ENCODE results near the gene C5orf34.
A peak's percentile ranks its signal among the peaks of the same experiment; 100 is the strongest.
"Not testable (repeated sequence)": the region's sequence is repeated elsewhere in the genome, so short reads cannot be mapped to it uniquely, and the experiment has no call there.

The C5orf34 gene

GRCh38 chr5:43561356-43561755 is 46.4 kb upstream of the C5orf34 start:
- H3K9me3 ChIP-seq (replicated peaks; ENCODE audit: insufficient read depth, low read length), result no peaks in the 10 kb centered on the region
- no peak overlapping the region for H3K27ac ChIP-seq (ENCODE audit: low read length)
- H3K79me2 ChIP-seq (ENCODE audit: low read length), result peaks cover under 1% of the 10 kb centered on the region
- no peaks in the 10 kb centered on the region for H3K9me2 ChIP-seq (replicated peaks; ENCODE audit: insufficient read depth, low read length)
- no peak overlapping the region for H2AFZ ChIP-seq (ENCODE audit: low read length)
- H3K36me3 ChIP-seq (replicated peaks; ENCODE audit: insufficient read depth, low read length), result no peaks in the 10 kb centered on the region
- no peak overlapping the region for H3K9ac ChIP-seq (ENCODE audit: low read length)
- no peak overlapping the region for H3K4me2 ChIP-seq (ENCODE audit: low read depth, low read length)
- DNase-seq, result no peak
- H3F3A ChIP-seq (ENCODE audit: insufficient read depth, low read length), result no peaks in the 10 kb centered on the region
- no peaks in the 10 kb centered on the region; the same call in 1 of the 2 replicates for H3K4me1 ChIP-seq (ENCODE audit: low read length)
- TF ChIP-seq CTCF (IDR thresholded peaks at IDR 0.05; ENCODE audit: low read length) (no peak), EZH2 (optimal IDR thresholded peaks at IDR 0.05; ENCODE audit: low read depth, low read length) (no peak), EZH2phosphoT487 (IDR thresholded peaks at IDR 0.05; ENCODE audit: low read length) (no peak)
- no peaks in the 10 kb centered on the region for H3K27me3 ChIP-seq (replicated peaks; ENCODE audit: insufficient read depth, low read length)
- H4K20me1 ChIP-seq (ENCODE audit: insufficient read depth, low read length), result no peaks in the 10 kb centered on the region
- no peak overlapping the region for H3K4me3 ChIP-seq (ENCODE audit: low read length)

GRCh38 chr5:43560128-43560527 is 45.2 kb upstream of the C5orf34 start:
- no peak overlapping the region for H3K4me3 ChIP-seq (ENCODE audit: low read length)
- H4K20me1 ChIP-seq (ENCODE audit: insufficient read depth, low read length), result no peaks in the 10 kb centered on the region
- H3F3A ChIP-seq (ENCODE audit: insufficient read depth, low read length), result peaks cover 5% of the 10 kb centered on the region; the same call in 1 of the 2 replicates
- H3K27me3 ChIP-seq (replicated peaks; ENCODE audit: insufficient read depth, low read length), result no peaks in the 10 kb centered on the region
- H3K79me2 ChIP-seq (ENCODE audit: low read length), result peaks cover 12% of the 10 kb centered on the region
- no peak overlapping the region for H3K9ac ChIP-seq (ENCODE audit: low read length)
- H2AFZ ChIP-seq (ENCODE audit: low read length), result no peak overlapping the region
- no peak for DNase-seq
- no peaks in the 10 kb centered on the region for H3K9me3 ChIP-seq (replicated peaks; ENCODE audit: insufficient read depth, low read length)
- H3K36me3 ChIP-seq (replicated peaks; ENCODE audit: insufficient read depth, low read length), result no peaks in the 10 kb centered on the region
- TF ChIP-seq EZH2 (optimal IDR thresholded peaks at IDR 0.05; ENCODE audit: low read depth, low read length) (no peak), CTCF (IDR thresholded peaks at IDR 0.05; ENCODE audit: low read length) (no peak), EZH2phosphoT487 (IDR thresholded peaks at IDR 0.05; ENCODE audit: low read length) (no peak)
- no peaks in the 10 kb centered on the region for H3K9me2 ChIP-seq (replicated peaks; ENCODE audit: insufficient read depth, low read length)
- H3K4me2 ChIP-seq (ENCODE audit: low read depth, low read length), result no peak overlapping the region
- H3K27ac ChIP-seq (ENCODE audit: low read length), result no peak overlapping the region
- peaks cover 5% of the 10 kb centered on the region; the same call in 1 of the 2 replicates for H3K4me1 ChIP-seq (ENCODE audit: low read length)

GRCh38 chr5:43556857-43557542 is 42.1 kb upstream of the C5orf34 start, which contains the start of gene PAIP1:
TSS of gene PAIP1 (minus strand) at chr5:43557077. CDS start at chr5:43556846, 231 bp downstream.
- peak within 1 kb of the TSS; percentile 92 for H3K9ac ChIP-seq (ENCODE audit: low read length)
- H3K4me3 ChIP-seq (ENCODE audit: low read length), result peak within 1 kb of the TSS; percentile 95
- no peaks in the 10 kb centered on the region for H4K20me1 ChIP-seq (ENCODE audit: insufficient read depth, low read length)
- no peaks in the 10 kb centered on the region for H3K27me3 ChIP-seq (replicated peaks; ENCODE audit: insufficient read depth, low read length)
- H3K36me3 ChIP-seq (replicated peaks; ENCODE audit: insufficient read depth, low read length), result no peaks in the 10 kb centered on the region
- TF ChIP-seq EZH2 (optimal IDR thresholded peaks at IDR 0.05; ENCODE audit: low read depth, low read length), result no peak
- TF ChIP-seq CTCF (IDR thresholded peaks at IDR 0.05; ENCODE audit: low read length), result peak; percentile 41
- H3K4me1 ChIP-seq (ENCODE audit: low read length), result peaks cover 13% of the 10 kb centered on the region
- H3K9me2 ChIP-seq (replicated peaks; ENCODE audit: insufficient read depth, low read length), result no peaks in the 10 kb centered on the region
- H3K79me2 ChIP-seq (ENCODE audit: low read length), result peaks cover 44% of the 10 kb centered on the region
- H3K27ac ChIP-seq (ENCODE audit: low read length), result peak within 1 kb of the TSS; percentile 86; the same call in 1 of the 2 replicates
- no peaks in the 10 kb centered on the region for H3K9me3 ChIP-seq (replicated peaks; ENCODE audit: insufficient read depth, low read length)
- DNase-seq, result peak; percentile 79
- peak within 1 kb of the TSS; percentile 86 for H2AFZ ChIP-seq (ENCODE audit: low read length)
- H3K4me2 ChIP-seq (ENCODE audit: low read depth, low read length), result peak within 1 kb of the TSS; percentile 94
- H3F3A ChIP-seq (ENCODE audit: insufficient read depth, low read length), result peaks cover 9% of the 10 kb centered on the region; the same call in 1 of the 2 replicates

GRCh38 chr5:43556607-43556856 is 41.6 kb upstream of the C5orf34 start:
- Histone ChIP-seq H3K4me2 (ENCODE audit: low read depth, low read length) (peak overlapping the region; percentile 75; the same call in 1 of the 2 replicates), H3K4me3 (ENCODE audit: low read length) (peak overlapping the region; percentile 95), H3K27ac (ENCODE audit: low read length) (peak overlapping the region; percentile 86; the same call in 1 of the 2 replicates), H2AFZ (ENCODE audit: low read length) (peak overlapping the region; percentile 86), H3K9ac (ENCODE audit: low read length) (peak overlapping the region; percentile 92), H3K79me2 (ENCODE audit: low read length) (peaks cover 48% of the 10 kb centered on the region), H3K4me1 (ENCODE audit: low read length) (peaks cover 13% of the 10 kb centered on the region)
- H4K20me1 ChIP-seq (ENCODE audit: insufficient read depth, low read length); H3K9me2 ChIP-seq (replicated peaks; ENCODE audit: insufficient read depth, low read length); H3K9me3 ChIP-seq (replicated peaks; ENCODE audit: insufficient read depth, low read length); H3F3A ChIP-seq (ENCODE audit: insufficient read depth, low read length); H3K36me3 ChIP-seq (replicated peaks; ENCODE audit: insufficient read depth, low read length); H3K27me3 ChIP-seq (replicated peaks; ENCODE audit: insufficient read depth, low read length): not testable (repeated sequence)
- DNase-seq, result peak; percentile 91
